GM23338 (cell line): ENCODE measurements around the gene PTPRN2. TPM values are rescaled to one million over a fixed set of nuclear protein-coding genes. Genes with fewer than 3 reads are reported as not detected.

Experiments used
- ATAC-seq: fragments of 200-7000 bp; cut with Tn5 transposase; 3 replicates; pipeline ENCODE4 v1.9.1; 2020
- DNase-seq: peaks from one replicate; pipeline ENCODE4 v3.0.0-alpha.2; 2015; ENCODE audit warnings: low spot score
- H2AFZ ChIP-seq: fragments of 200-600 bp; sonication (generic); 2 replicates; pipeline ENCODE4 v1.8.0; 2016; ENCODE audit warnings: antibody characterized with exemption, mild to moderate bottlenecking, moderate library complexity
- H3F3A ChIP-seq: fragments of 200-600 bp; sonication (generic); replicated peaks from 2 replicates; pipeline ENCODE4 v1.8.0; 2017; ENCODE audit warnings: antibody characterized with exemption, mixed run types, low read depth
- H3K27ac ChIP-seq: fragments of 200-600 bp; sonication (generic); 2 replicates; pipeline ENCODE4 v1.6.1; 2016; ENCODE audit warnings: low read depth
- H3K27me3 ChIP-seq: fragments of 200-600 bp; sonication (generic); 2 replicates; pipeline ENCODE4 v1.8.0; 2016; ENCODE audit warnings: mild to moderate bottlenecking, mixed run types, moderate library complexity; ENCODE audit not compliant: insufficient read depth
- H3K36me3 ChIP-seq: fragments of 200-600 bp; sonication (generic); 2 replicates; pipeline ENCODE4 v1.8.0; 2016; ENCODE audit warnings: mild to moderate bottlenecking; ENCODE audit not compliant: insufficient read depth
- H3K4me1 ChIP-seq: fragments of 200-600 bp; sonication (generic); 2 replicates; pipeline ENCODE4 v1.8.0; 2016; ENCODE audit warnings: mild to moderate bottlenecking, moderate library complexity; ENCODE audit not compliant: insufficient read depth
- H3K4me2 ChIP-seq: fragments of 200-600 bp; sonication (generic); 2 replicates; pipeline ENCODE4 v1.7.1; 2017; ENCODE audit warnings: mixed run types
- H3K4me3 ChIP-seq: fragments of 200-600 bp; sonication (generic); 2 replicates; pipeline ENCODE4 v1.6.1; 2016; ENCODE audit warnings: mixed run types
- H3K79me2 ChIP-seq: fragments of 200-600 bp; sonication (generic); replicated peaks from 2 replicates; pipeline ENCODE4 v1.8.0; 2017; ENCODE audit warnings: mild to moderate bottlenecking; ENCODE audit not compliant: insufficient read depth
- H3K9me2 ChIP-seq: fragments of 200-600 bp; sonication (generic); 2 replicates; pipeline ENCODE4 v1.8.0; 2017; ENCODE audit not compliant: insufficient read depth
- H4K20me1 ChIP-seq: fragments of 200-600 bp; sonication (generic); replicated peaks from 2 replicates; pipeline ENCODE4 v1.8.0; 2017; ENCODE audit warnings: mild to moderate bottlenecking; ENCODE audit not compliant: insufficient read depth
- H3K27ac Mint-ChIP-seq: 2 replicates; pipeline ENCODE4 v1.8.0; 2020; ENCODE audit warnings: inconsistent platforms, mild to moderate bottlenecking, moderate library complexity, mixed read lengths
- H3K27me3 Mint-ChIP-seq: 3 replicates; pipeline ENCODE4 v1.8.0; 2022; ENCODE audit warnings: low read depth, mild to moderate bottlenecking, moderate library complexity, mixed read lengths, inconsistent platforms; ENCODE audit not compliant: insufficient read depth, poor library complexity
- H3K36me3 Mint-ChIP-seq: 3 replicates; pipeline ENCODE4 v1.8.0; 2021; ENCODE audit warnings: low read depth, mild to moderate bottlenecking, inconsistent platforms, moderate library complexity, mixed read lengths
- H3K4me1 Mint-ChIP-seq: 3 replicates; pipeline ENCODE4 v1.8.0; 2020; ENCODE audit warnings: mild to moderate bottlenecking, inconsistent platforms, mixed read lengths
- H3K4me3 Mint-ChIP-seq: 3 replicates; pipeline ENCODE4 v1.8.0; 2021; ENCODE audit warnings: moderate library complexity, mild to moderate bottlenecking, inconsistent platforms, mixed read lengths
- H3K9me3 Mint-ChIP-seq: 3 replicates; pipeline ENCODE4 v1.8.0; 2020; ENCODE audit warnings: moderate library complexity, mild to moderate bottlenecking, inconsistent platforms, mixed read lengths
- CREB1 ChIP-seq: fragments of 250-450 bp; sonication (Bioruptor Pico); IDR thresholded peaks from 2 replicates; pipeline ENCODE4 v1.5.0; 2020; ENCODE audit warnings: low read depth, mild to moderate bottlenecking, moderate library complexity
- EZH2 ChIP-seq: fragments of 200-600 bp; sonication (generic); IDR thresholded peaks from one replicate; pipeline ENCODE4 v1.8.0; 2017; ENCODE audit warnings: antibody characterized with exemption, mild to moderate bottlenecking, low read depth; ENCODE audit not compliant: unreplicated experiment
- EZH2phosphoT487 ChIP-seq: fragments of 200-600 bp; sonication (generic); IDR thresholded peaks from one replicate; pipeline ENCODE4 v1.8.1; 2018; ENCODE audit warnings: antibody characterized with exemption; ENCODE audit not compliant: unreplicated experiment
- JUNB ChIP-seq: IDR thresholded peaks from one replicate; pipeline ENCODE4 v1.6.1; 2016; ENCODE audit warnings: antibody characterized with exemption; ENCODE audit not compliant: unreplicated experiment
- NANOG ChIP-seq: IDR thresholded peaks from 2 replicates; pipeline ENCODE4 v1.6.1; 2016; ENCODE audit warnings: antibody characterized with exemption, borderline replicate concordance
- POLR2AphosphoS5 ChIP-seq: IDR thresholded peaks from 2 replicates; pipeline ENCODE4 v1.6.1; 2016; ENCODE audit warnings: antibody characterized with exemption, low read depth
- STAT1 ChIP-seq: IDR thresholded peaks from one replicate; pipeline ENCODE4 v1.6.1; 2016; ENCODE audit warnings: antibody characterized with exemption; ENCODE audit not compliant: unreplicated experiment
- ZNF331 ChIP-seq: fragments of 250-450 bp; sonication (Bioruptor Pico); IDR thresholded peaks from 2 replicates; pipeline ENCODE4 v1.5.0; 2020; ENCODE audit warnings: low read depth, mild to moderate bottlenecking, moderate library complexity
- polyA plus RNA-seq: library from polyadenylated mRNA; unstranded; fragments of >200 nt; fragmentation: Nextera tagmentation; extraction: Ambion mirVana; gene quantifications from 2 replicates; pipeline ENCODE4 v1.2.1, GENCODE V29; 2016
- total RNA-seq: library from RNA; depleted of rRNA; stranded (reverse); fragments of >200 nt; shearing (Covaris generic); gene quantifications from 2 replicates; pipeline ENCODE4 v1.2.3, GENCODE V29; 2014
- TF ChIP-seq, protein P1 (sequence below), 2 experiments: fragments of 200-600 bp in 1 of 2; sonication (generic) in 1 of 2; conservative IDR thresholded peaks; 2 replicates each; pipeline versions ENCODE4 v1.5.1 to v1.6.1; 2016 to 2017; ENCODE audit warnings: antibody characterized with exemption in 2 of 2, low read depth in 2 of 2, mild to moderate bottlenecking in 2 of 2, moderate library complexity in 1 of 2
- TF ChIP-seq, protein P2 (sequence below): IDR thresholded peaks from 2 replicates; pipeline ENCODE4 v1.6.1; 2016; ENCODE audit warnings: antibody characterized with exemption
- TF ChIP-seq, protein P3 (sequence below): fragments of 250-450 bp; sonication (Bioruptor Pico); IDR thresholded peaks from 2 replicates; pipeline ENCODE4 v1.5.0; 2020; ENCODE audit warnings: mild to moderate bottlenecking, moderate library complexity

PTPRN2 gene
- total and polyA plus RNA-seq, 2 experiments from 2014 or later: 0.87 to 4.0 TPM

DNA sequence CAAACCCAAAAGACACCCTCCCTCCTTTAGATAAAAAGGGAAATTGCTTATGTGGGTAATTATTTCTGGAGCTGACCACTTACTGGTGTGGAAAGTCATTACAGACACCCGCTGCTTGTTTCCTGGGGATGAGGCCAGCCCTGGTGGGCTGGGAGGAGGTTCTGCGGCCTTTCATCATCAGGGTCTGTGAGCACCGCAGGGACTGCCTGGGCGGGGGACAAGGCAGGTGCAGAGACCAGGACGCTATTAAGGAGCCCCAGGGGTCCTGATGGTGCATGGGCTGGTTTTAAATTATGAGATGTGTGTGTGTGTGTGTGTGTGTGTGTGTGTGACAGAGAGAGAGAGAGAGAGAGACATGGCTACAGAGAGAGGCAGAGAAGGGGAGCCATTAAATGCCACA is 1079.6 kb downstream of the PTPRN2 start:
- Histone ChIP-seq H3K4me3 (no peak overlapping the region), H3K9me2 (no peaks in the 10 kb centered on the region), H3K27me3 (no peaks in the 10 kb centered on the region), H3K79me2 (no peaks in the 10 kb centered on the region), H3K4me1 (no peaks in the 10 kb centered on the region), H4K20me1 (no peaks in the 10 kb centered on the region), H3F3A (no peaks in the 10 kb centered on the region), H3K4me2 (no peak overlapping the region), H3K27ac (no peak overlapping the region), H2AFZ (no peak overlapping the region), H3K36me3 (no peaks in the 10 kb centered on the region)
- Mint-ChIP-seq H3K4me1 (no peaks in the 10 kb centered on the region), H3K4me3 (no peak overlapping the region), H3K36me3 (peaks cover 24% of the 10 kb centered on the region), H3K27ac (no peak overlapping the region), H3K27me3 (peaks cover 2% of the 10 kb centered on the region), H3K9me3 (peaks cover 93% of the 10 kb centered on the region)
- DNase-seq (no peak), ATAC-seq (no peak)
- TF ChIP-seq, protein P1, sequence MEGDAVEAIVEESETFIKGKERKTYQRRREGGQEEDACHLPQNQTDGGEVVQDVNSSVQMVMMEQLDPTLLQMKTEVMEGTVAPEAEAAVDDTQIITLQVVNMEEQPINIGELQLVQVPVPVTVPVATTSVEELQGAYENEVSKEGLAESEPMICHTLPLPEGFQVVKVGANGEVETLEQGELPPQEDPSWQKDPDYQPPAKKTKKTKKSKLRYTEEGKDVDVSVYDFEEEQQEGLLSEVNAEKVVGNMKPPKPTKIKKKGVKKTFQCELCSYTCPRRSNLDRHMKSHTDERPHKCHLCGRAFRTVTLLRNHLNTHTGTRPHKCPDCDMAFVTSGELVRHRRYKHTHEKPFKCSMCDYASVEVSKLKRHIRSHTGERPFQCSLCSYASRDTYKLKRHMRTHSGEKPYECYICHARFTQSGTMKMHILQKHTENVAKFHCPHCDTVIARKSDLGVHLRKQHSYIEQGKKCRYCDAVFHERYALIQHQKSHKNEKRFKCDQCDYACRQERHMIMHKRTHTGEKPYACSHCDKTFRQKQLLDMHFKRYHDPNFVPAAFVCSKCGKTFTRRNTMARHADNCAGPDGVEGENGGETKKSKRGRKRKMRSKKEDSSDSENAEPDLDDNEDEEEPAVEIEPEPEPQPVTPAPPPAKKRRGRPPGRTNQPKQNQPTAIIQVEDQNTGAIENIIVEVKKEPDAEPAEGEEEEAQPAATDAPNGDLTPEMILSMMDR (conservative IDR thresholded peaks at IDR 0.05; ENCODE audit: low read depth in 2 of 2): no peak
- TF ChIP-seq POLR2AphosphoS5: no peak
- TF ChIP-seq ZNF331 (CRISPR knock-in tag): no peak
- no peak for TF ChIP-seq EZH2
- no peak for TF ChIP-seq JUNB
- no peak for TF ChIP-seq NANOG
- TF ChIP-seq EZH2phosphoT487: no peak
- no peak for TF ChIP-seq STAT1

DNA sequence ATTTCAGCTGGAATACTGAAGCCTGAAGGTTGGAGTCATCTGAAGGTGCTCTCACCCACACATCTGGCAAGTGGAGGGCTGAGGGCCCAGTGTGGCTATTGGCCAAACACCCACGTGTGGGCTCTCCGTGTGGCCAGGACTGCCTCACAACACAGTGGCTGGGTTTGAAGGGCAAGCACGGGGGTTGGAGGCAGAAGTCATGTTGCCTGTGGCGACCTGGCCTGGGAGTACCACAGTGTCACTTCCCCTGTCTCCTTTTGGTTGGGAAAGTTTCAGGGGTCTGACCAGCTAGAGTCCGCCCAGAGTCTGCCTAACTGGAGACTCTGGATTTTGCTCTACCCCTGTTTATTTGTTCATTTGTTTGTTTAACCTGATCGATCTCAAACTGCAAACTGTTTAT is 1081.4 kb downstream of the PTPRN2 start:
- DNase-seq: no peak
- no peaks in the 10 kb centered on the region for H3K36me3 ChIP-seq
- H3K4me1 Mint-ChIP-seq: no peaks in the 10 kb centered on the region
- H4K20me1 ChIP-seq: no peaks in the 10 kb centered on the region
- H3K4me1 ChIP-seq: no peaks in the 10 kb centered on the region
- no peaks in the 10 kb centered on the region for H3K79me2 ChIP-seq
- H2AFZ ChIP-seq: no peak overlapping the region
- H3K27me3 Mint-ChIP-seq: peaks cover 4% of the 10 kb centered on the region
- H3K9me2 ChIP-seq: no peaks in the 10 kb centered on the region
- peaks cover 95% of the 10 kb centered on the region for H3K9me3 Mint-ChIP-seq
- H3K36me3 Mint-ChIP-seq: peaks cover 35% of the 10 kb centered on the region
- no peak overlapping the region for H3K27ac ChIP-seq
- H3K4me2 ChIP-seq: no peak overlapping the region
- no peak overlapping the region for H3K4me3 ChIP-seq
- no peak overlapping the region for H3K27ac Mint-ChIP-seq
- ATAC-seq: no peak
- no peaks in the 10 kb centered on the region for H3K27me3 ChIP-seq
- H3K4me3 Mint-ChIP-seq: no peak overlapping the region
- no peaks in the 10 kb centered on the region for H3F3A ChIP-seq
- TF ChIP-seq, protein P2, sequence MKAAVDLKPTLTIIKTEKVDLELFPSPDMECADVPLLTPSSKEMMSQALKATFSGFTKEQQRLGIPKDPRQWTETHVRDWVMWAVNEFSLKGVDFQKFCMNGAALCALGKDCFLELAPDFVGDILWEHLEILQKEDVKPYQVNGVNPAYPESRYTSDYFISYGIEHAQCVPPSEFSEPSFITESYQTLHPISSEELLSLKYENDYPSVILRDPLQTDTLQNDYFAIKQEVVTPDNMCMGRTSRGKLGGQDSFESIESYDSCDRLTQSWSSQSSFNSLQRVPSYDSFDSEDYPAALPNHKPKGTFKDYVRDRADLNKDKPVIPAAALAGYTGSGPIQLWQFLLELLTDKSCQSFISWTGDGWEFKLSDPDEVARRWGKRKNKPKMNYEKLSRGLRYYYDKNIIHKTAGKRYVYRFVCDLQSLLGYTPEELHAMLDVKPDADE: no peak
- TF ChIP-seq JUNB (no peak), CREB1 (CRISPR knock-in tag) (no peak), POLR2AphosphoS5 (no peak), EZH2phosphoT487 (no peak), EZH2 (no peak), ZNF331 (CRISPR knock-in tag) (no peak), STAT1 (no peak)
- TF ChIP-seq, protein P3, sequence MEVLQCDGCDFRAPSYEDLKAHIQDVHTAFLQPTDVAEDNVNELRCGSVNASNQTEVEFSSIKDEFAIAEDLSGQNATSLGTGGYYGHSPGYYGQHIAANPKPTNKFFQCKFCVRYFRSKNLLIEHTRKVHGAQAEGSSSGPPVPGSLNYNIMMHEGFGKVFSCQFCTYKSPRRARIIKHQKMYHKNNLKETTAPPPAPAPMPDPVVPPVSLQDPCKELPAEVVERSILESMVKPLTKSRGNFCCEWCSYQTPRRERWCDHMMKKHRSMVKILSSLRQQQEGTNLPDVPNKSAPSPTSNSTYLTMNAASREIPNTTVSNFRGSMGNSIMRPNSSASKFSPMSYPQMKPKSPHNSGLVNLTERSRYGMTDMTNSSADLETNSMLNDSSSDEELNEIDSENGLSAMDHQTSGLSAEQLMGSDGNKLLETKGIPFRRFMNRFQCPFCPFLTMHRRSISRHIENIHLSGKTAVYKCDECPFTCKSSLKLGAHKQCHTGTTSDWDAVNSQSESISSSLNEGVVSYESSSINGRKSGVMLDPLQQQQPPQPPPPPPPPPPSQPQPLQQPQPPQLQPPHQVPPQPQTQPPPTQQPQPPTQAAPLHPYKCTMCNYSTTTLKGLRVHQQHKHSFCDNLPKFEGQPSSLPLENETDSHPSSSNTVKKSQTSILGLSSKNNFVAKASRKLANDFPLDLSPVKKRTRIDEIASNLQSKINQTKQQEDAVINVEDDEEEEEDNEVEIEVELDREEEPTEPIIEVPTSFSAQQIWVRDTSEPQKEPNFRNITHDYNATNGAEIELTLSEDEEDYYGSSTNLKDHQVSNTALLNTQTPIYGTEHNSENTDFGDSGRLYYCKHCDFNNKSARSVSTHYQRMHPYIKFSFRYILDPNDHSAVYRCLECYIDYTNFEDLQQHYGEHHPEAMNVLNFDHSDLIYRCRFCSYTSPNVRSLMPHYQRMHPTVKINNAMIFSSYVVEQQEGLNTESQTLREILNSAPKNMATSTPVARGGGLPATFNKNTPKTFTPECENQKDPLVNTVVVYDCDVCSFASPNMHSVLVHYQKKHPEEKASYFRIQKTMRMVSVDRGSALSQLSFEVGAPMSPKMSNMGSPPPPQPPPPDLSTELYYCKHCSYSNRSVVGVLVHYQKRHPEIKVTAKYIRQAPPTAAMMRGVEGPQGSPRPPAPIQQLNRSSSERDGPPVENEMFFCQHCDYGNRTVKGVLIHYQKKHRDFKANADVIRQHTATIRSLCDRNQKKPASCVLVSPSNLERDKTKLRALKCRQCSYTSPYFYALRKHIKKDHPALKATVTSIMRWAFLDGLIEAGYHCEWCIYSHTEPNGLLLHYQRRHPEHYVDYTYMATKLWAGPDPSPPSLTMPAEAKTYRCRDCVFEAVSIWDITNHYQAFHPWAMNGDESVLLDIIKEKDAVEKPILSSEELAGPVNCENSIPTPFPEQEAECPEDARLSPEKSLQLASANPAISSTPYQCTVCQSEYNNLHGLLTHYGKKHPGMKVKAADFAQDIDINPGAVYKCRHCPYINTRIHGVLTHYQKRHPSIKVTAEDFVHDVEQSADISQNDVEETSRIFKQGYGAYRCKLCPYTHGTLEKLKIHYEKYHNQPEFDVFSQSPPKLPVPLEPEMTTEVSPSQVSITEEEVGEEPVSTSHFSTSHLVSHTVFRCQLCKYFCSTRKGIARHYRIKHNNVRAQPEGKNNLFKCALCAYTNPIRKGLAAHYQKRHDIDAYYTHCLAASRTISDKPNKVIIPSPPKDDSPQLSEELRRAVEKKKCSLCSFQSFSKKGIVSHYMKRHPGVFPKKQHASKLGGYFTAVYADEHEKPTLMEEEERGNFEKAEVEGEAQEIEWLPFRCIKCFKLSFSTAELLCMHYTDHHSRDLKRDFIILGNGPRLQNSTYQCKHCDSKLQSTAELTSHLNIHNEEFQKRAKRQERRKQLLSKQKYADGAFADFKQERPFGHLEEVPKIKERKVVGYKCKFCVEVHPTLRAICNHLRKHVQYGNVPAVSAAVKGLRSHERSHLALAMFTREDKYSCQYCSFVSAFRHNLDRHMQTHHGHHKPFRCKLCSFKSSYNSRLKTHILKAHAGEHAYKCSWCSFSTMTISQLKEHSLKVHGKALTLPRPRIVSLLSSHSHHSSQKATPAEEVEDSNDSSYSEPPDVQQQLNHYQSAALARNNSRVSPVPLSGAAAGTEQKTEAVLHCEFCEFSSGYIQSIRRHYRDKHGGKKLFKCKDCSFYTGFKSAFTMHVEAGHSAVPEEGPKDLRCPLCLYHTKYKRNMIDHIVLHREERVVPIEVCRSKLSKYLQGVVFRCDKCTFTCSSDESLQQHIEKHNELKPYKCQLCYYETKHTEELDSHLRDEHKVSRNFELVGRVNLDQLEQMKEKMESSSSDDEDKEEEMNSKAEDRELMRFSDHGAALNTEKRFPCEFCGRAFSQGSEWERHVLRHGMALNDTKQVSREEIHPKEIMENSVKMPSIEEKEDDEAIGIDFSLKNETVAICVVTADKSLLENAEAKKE: no peak
